Spleen (tissue), 11 donors: ENCODE data around the gene LRMDA. TPM values are rescaled to one million over a fixed set of nuclear protein-coding genes. Genes with fewer than 3 reads are reported as not detected.

Experiments
- DNase-seq: peaks from one replicate; pipeline ENCODE4 v3.0.0-alpha.2; 2020
- H3K27ac ChIP-seq, 8 donors: fragments of 200-600 bp; sonication (generic) in 7 of 8; 1 replicate in 4 of 8; 2 replicates in 4 of 8; pipeline versions ENCODE4 v1.5.0 to v1.8.0; 2016 to 2021; ENCODE audit warnings: inconsistent platforms in 4 of 8, mild to moderate bottlenecking in 4 of 8, moderate library complexity in 1 of 8
- H3K27me3 ChIP-seq, 7 donors: fragments of 200-600 bp; sonication (generic) in 6 of 7; replicated peaks in 1 of 7; 1 replicate in 4 of 7; 2 replicates in 3 of 7; pipeline versions ENCODE4 v1.5.0 to v1.8.0; 2016 to 2021; ENCODE audit warnings: inconsistent platforms in 3 of 7, mild to moderate bottlenecking in 1 of 7
- H3K36me3 ChIP-seq, 6 donors: fragments of 200-600 bp; sonication (generic) in 5 of 6; 1 replicate in 4 of 6; 2 replicates in 2 of 6; pipeline versions ENCODE4 v1.5.0 to v1.8.0; 2016 to 2021; ENCODE audit warnings: inconsistent platforms in 2 of 6
- H3K4me1 ChIP-seq, 6 donors: fragments of 200-600 bp; sonication (generic) in 5 of 6; 1 replicate in 3 of 6; 2 replicates in 3 of 6; pipeline versions ENCODE4 v1.5.0 to v1.8.0; 2016 to 2021; ENCODE audit warnings: inconsistent platforms in 3 of 6
- H3K4me3 ChIP-seq, 8 donors: fragments of 200-600 bp; sonication (generic) in 7 of 8; 1 replicate in 4 of 8; 2 replicates in 4 of 8; pipeline versions ENCODE4 v1.5.0 to v1.8.0; 2016 to 2021; ENCODE audit warnings: inconsistent platforms in 4 of 8, mild to moderate bottlenecking in 4 of 8, moderate library complexity in 2 of 8
- H3K9me3 ChIP-seq, 8 donors: fragments of 200-600 bp; sonication (generic) in 7 of 8; 1 replicate in 4 of 8; 2 replicates in 4 of 8; pipeline versions ENCODE4 v1.5.0 to v1.8.0; 2016 to 2021; ENCODE audit warnings: inconsistent platforms in 4 of 8
- POLR2A ChIP-seq, 3 donors: fragments of 450-650 bp; IDR thresholded peaks; one replicate each; pipeline ENCODE4 v1.5.1; 2017; ENCODE audit warnings: antibody characterized with exemption in 3 of 3, mild to moderate bottlenecking in 1 of 3
- POLR2AphosphoS5 ChIP-seq, 3 donors: sonication (generic); formaldehyde crosslinking; IDR thresholded peaks; one replicate each; pipeline ENCODE4 v1.5.1; 2017; ENCODE audit warnings: antibody characterized with exemption in 3 of 3
- WGBS, 5 donors: extraction: QIAGEN DNeasy Blood & Tissue Kit in 3 of 5; methylation state at CpG; one replicate each; pipeline versions ENCODE4 v1.1.5 to v1.1.7; 2013 to 2018; 5-methylcytosine and 5-hydroxymethylcytosine counted together
- intact Hi-C: fragments of 100-400 bp; cut with DNase I; formaldehyde crosslinking; loops from one replicate; pipeline ENCODE4 v1.15.0; 2023; ENCODE audit warnings: low total_unique reads
- polyA plus RNA-seq, 3 donors: library from polyadenylated mRNA; stranded (reverse); fragments of 200-250 nt; gene quantifications; one replicate each; pipeline ENCODE4 v1.2.1, GENCODE V29; 2013
- total RNA-seq, 7 donors: library from RNA; depleted of rRNA in 3 of 7; stranded (reverse); fragments of >200 nt in 3 of 7; fragmentation: NEBNext Ultra II Directional in 4 of 7; extraction: Animal tissue kit (Norgen Biotek cat#: 25700) in 4 of 7; gene quantifications; one replicate each; pipeline versions ENCODE4 v1.1.0 to v1.2.1, GENCODE V29; 2016 to 2021
- TF ChIP-seq, protein P1 (sequence below), 11 experiments: fragments of 200-600 bp in 7 of 11; fragments of 450-650 bp in 4 of 11; sonication (generic) in 4 of 11; IDR thresholded peaks in 8 of 11; conservative IDR thresholded peaks in 3 of 11; 1 replicate in 7 of 11; 2 replicates in 4 of 11; pipeline versions ENCODE4 v1.4.0 to v1.8.0; 2016 to 2021; ENCODE audit warnings: antibody characterized with exemption in 11 of 11, inconsistent platforms in 4 of 11, mild to moderate bottlenecking in 1 of 11
- donor health status: healthy with polysubstance abuse.
- donor health status: DM: no; HTN: no; CAD: no; lungs with moderate emphysema.
- donor health status: DM: no; HTN: no; CAD: no.
- donor health status: Bipolar disorder and iron deficiency.
- donor health status: healthy.
- donor health status: DM: no; HTN: no; CAD: no.
- donor health status: DM: yes; HTN: yes; CAD: no.

Gene LRMDA
- total and polyA plus RNA-seq, 10 donors, result 7.3 to 46.6 (median 28.2) TPM

DNA sequence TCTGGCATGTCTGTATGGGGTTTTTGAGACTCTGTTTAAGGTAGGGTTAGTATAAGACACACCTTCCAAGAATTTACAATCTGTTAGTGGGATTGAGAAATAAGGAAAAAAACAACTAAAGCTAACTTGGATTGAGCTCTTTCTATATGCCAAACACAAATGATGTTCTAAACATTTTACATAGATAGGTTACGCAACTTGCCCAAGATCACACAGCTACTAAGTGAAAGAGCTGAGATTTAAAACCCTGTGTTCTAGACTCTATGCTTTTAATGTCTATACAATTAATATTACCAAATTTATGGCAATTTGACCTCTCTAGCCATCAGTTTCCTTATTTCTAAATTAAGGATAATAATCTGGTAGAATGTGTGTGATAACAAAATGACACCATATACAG lies 1056.2 kb downstream of the LRMDA start:
- no peaks in the 10 kb centered on the region for H3K27me3 ChIP-seq
- intact Hi-C loops, result no loop called here
- H3K27ac ChIP-seq, result no peak overlapping the region
- peaks cover 0 to under 1% (median 0%) of the 10 kb centered on the region in 6 donors for H3K36me3 ChIP-seq
- H3K4me1 ChIP-seq, result no peaks in the 10 kb centered on the region
- H3K9me3 ChIP-seq, result peaks cover 0 to 62% (median 45%) of the 10 kb centered on the region in 8 donors
- 90 to 100% (median 100%) methylated on average over 1 of the region's 1 CpG for WGBS, 5 donors
- H3K4me3 ChIP-seq, result no peak overlapping the region
- TF ChIP-seq, protein P1, sequence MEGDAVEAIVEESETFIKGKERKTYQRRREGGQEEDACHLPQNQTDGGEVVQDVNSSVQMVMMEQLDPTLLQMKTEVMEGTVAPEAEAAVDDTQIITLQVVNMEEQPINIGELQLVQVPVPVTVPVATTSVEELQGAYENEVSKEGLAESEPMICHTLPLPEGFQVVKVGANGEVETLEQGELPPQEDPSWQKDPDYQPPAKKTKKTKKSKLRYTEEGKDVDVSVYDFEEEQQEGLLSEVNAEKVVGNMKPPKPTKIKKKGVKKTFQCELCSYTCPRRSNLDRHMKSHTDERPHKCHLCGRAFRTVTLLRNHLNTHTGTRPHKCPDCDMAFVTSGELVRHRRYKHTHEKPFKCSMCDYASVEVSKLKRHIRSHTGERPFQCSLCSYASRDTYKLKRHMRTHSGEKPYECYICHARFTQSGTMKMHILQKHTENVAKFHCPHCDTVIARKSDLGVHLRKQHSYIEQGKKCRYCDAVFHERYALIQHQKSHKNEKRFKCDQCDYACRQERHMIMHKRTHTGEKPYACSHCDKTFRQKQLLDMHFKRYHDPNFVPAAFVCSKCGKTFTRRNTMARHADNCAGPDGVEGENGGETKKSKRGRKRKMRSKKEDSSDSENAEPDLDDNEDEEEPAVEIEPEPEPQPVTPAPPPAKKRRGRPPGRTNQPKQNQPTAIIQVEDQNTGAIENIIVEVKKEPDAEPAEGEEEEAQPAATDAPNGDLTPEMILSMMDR (IDR thresholded peaks at IDR 0.05 in 8 of 11, conservative IDR thresholded peaks at IDR 0.05 in 3 of 11), result no peak
- TF ChIP-seq POLR2A (IDR thresholded peaks at IDR 0.05) (no peak), POLR2AphosphoS5 (IDR thresholded peaks at IDR 0.05) (no peak)
- DNase-seq, result no peak

DNA sequence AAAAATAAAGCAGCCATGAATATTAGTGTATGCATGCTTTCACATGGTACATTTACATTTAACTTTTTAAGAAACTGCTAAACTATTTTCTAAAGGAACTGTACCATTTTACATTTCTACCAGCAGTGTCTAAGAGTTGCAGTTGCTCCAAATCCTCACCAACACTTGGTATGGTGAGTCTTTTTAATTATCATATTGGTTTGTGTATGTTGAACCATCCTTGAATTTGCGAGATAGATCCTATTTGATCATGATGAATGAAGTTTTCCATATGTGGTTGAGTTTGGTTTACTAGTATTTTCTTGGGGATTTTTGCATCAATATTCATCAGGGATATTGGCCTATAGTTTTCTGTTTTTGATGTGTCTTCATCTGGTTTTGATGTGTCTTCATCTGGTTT lies 1057.2 kb downstream of the LRMDA start:
- peaks cover 0 to 62% (median 48%) of the 10 kb centered on the region in 8 donors for H3K9me3 ChIP-seq
- no peak overlapping the region for H3K27ac ChIP-seq
- peaks cover 0 to 7% (median 0%) of the 10 kb centered on the region in 6 donors for H3K36me3 ChIP-seq
- H3K4me1 ChIP-seq, result no peaks in the 10 kb centered on the region
- DNase-seq, result no peak
- TF ChIP-seq, protein P1 (IDR thresholded peaks at IDR 0.05 in 8 of 11, conservative IDR thresholded peaks at IDR 0.05 in 3 of 11), result no peak
- 88 to 97% (median 94%) methylated on average over 1 of the region's 1 CpG for WGBS, 5 donors
- no peak overlapping the region for H3K4me3 ChIP-seq
- H3K27me3 ChIP-seq, result no peaks in the 10 kb centered on the region
- intact Hi-C loops, result no loop called here

DNA sequence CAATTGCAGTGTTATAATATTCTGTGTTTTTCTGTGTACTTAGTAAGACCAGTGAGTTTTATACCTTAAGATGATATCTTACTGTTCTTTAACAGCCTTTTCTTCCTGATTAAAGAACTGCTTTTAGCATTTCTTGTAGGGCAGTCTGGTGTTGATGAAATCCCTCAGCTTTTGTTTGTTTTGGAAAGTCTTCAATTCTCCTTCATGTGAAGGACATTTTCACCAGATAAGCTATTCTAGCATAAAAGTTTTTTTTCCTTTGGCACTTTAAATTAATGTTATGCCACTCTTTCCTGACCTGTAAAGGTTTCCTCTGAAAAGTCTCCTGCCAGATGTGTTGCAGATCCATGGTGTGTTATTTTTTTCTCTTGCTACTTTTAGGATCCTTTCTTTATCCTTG lies 1059.8 kb downstream of the LRMDA start:
- Histone ChIP-seq H3K27ac (peak overlapping the region in 1 of 8 donors; percentile 23), H3K9me3 (peaks cover 0 to 75% (median 54%) of the 10 kb centered on the region in 8 donors), H3K4me1 (no peaks in the 10 kb centered on the region), H3K36me3 (peaks cover 0 to 7% (median 0%) of the 10 kb centered on the region in 6 donors), H3K27me3 (no peaks in the 10 kb centered on the region), H3K4me3 (no peak overlapping the region)
- intact Hi-C loops, result no loop called here
- TF ChIP-seq POLR2A (IDR thresholded peaks at IDR 0.05) (no peak), POLR2AphosphoS5 (IDR thresholded peaks at IDR 0.05) (no peak)
- TF ChIP-seq, protein P1 (IDR thresholded peaks at IDR 0.05 in 8 of 11, conservative IDR thresholded peaks at IDR 0.05 in 3 of 11), result no peak
- no peak for DNase-seq

DNA sequence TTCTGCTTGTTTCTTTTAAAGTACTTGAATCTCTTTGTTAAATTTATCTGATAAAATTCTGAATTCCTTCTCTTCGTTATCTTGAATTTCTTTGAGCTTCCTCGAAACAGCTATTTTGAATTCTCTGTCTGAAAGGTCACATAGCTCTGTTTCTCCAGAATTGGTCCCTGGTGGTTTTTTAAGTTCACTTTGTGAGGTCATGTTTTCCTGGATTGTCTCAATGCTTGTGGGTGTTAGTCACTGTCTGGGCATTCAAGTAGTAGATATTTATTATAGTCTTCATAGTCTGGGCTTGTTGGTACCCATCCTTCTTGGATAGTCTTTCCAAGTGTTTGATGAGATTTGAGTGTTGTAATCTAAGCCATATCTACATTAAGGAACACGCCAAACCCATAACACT lies 1060.6 kb downstream of the LRMDA start:
- DNase-seq, result no peak
- intact Hi-C loops, result no loop called here
- Histone ChIP-seq H3K27ac (no peak overlapping the region), H3K4me3 (no peak overlapping the region), H3K36me3 (peaks cover 0 to 7% (median 0%) of the 10 kb centered on the region in 6 donors), H3K9me3 (peaks cover 0 to 75% (median 53%) of the 10 kb centered on the region in 8 donors), H3K4me1 (no peaks in the 10 kb centered on the region), H3K27me3 (no peaks in the 10 kb centered on the region)
- WGBS, 5 donors, result 79 to 88% (median 84%) methylated on average over 3 of the region's 3 CpGs
- TF ChIP-seq POLR2A (IDR thresholded peaks at IDR 0.05) (no peak), POLR2AphosphoS5 (IDR thresholded peaks at IDR 0.05) (no peak)
- TF ChIP-seq, protein P1 (IDR thresholded peaks at IDR 0.05 in 8 of 11, conservative IDR thresholded peaks at IDR 0.05 in 3 of 11), result no peak
